Tibial artery (tissue), 4 donors: ENCODE data around the gene TRIM63.

Source experiments
- DNase-seq, 2 donors: peaks; one replicate each; pipeline ENCODE4 v3.0.0-alpha.2; 2019
- H3K27ac ChIP-seq, 2 donors: fragments of 200-600 bp; sonication (generic) in 1 of 2; 1 replicate in 1 of 2; 2 replicates in 1 of 2; pipeline ENCODE4 v1.5.1; 2018 to 2019; ENCODE audit warnings: mild to moderate bottlenecking in 1 of 2
- H3K27me3 ChIP-seq, 2 donors: fragments of 200-600 bp; sonication (generic) in 1 of 2; one replicate each; pipeline versions ENCODE4 v1.5.1 to v1.6.0; 2016 to 2019
- H3K36me3 ChIP-seq, 3 donors: fragments of 200-600 bp; sonication (generic) in 2 of 3; one replicate each; pipeline ENCODE4 v1.5.1; 2016 to 2019; ENCODE audit warnings: mild to moderate bottlenecking in 2 of 3
- H3K4me1 ChIP-seq, 4 donors: fragments of 200-600 bp; sonication (generic) in 2 of 4; 1 replicate in 3 of 4; 2 replicates in 1 of 4; pipeline ENCODE4 v1.5.1; 2016 to 2019
- H3K4me3 ChIP-seq, 2 donors: fragments of 200-600 bp; sonication (generic) in 1 of 2; 1 replicate in 1 of 2; 2 replicates in 1 of 2; pipeline ENCODE4 v1.5.1; 2018 to 2019; ENCODE audit warnings: mild to moderate bottlenecking in 2 of 2
- H3K9me3 ChIP-seq, 3 donors: fragments of 200-600 bp; sonication (generic) in 1 of 3; one replicate each; pipeline ENCODE4 v1.5.1; 2016 to 2019
- CTCF ChIP-seq, 2 experiments: fragments of 200-600 bp in 1 of 2; fragments of 450-650 bp in 1 of 2; IDR thresholded peaks; one replicate each; pipeline ENCODE4 v1.5.1; 2017 to 2019; ENCODE audit warnings: antibody characterized with exemption in 2 of 2, mild to moderate bottlenecking in 1 of 2, moderate library complexity in 1 of 2
- intact Hi-C: fragments of 100-400 bp; cut with DNase I; formaldehyde crosslinking; loops from one replicate; pipeline ENCODE4 v1.15.0; 2023; ENCODE audit warnings: low total_unique reads

The TRIM63 gene

DNA sequence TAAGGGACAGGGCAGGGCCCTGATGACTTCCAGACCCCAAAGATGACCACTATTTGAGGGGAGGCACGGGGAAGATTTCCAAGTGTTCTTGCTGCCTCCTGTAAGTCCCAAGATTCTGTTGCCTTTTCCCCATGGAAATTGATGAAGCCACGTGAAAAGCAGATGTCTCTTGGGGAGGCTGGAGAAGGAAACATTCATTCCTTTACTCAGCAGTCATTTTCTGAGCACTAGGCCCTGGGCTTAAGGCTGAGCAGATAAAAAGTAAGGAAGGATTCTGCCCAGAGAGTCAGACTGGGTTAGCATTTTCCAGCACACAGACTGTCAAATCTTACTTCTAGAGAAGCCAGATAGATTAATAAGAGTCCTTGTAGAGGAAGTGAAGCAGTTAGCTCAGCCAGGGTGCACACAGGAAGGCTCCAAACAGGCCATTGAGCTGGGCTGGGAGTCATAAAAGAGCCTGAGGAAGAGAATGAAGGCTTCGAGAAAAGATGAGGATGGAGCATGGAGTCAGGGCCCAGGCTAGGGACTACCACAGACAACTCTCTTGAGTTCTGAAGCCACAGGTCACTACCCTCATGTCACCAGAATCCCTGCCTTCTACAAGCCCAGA, 35.7 kb downstream of the TRIM63 start:
- no peak for DNase-seq
- H3K27ac ChIP-seq: no peak overlapping the region

DNA sequence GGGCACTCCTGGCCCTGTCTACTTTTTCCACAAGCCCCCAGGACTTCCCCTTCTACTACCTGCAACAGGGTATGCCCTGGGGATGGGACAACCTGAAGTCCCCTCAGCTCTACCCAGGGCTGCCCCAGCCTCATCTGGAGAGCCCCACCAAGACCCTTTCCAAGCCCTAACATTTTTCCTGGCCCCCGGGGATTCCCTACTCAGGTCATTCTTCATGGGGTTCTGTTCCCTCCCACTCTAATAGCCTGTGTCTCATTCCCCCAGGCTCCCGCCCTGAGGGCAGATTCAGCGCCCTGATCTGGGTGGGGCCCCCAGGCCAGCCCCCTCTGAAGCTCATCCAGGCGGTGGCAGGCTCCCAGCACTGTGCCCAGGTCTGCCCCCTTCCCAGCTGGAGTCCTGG, 36.2 kb downstream of the TRIM63 start:
- Histone ChIP-seq H3K36me3 (no peaks in the 10 kb centered on the region), H3K4me1 (peaks cover 0 to 11% (median 7%) of the 10 kb centered on the region in 4 donors), H3K9me3 (no peaks in the 10 kb centered on the region), H3K27ac (no peak overlapping the region), H3K27me3 (peaks cover 0 to 11% of the 10 kb centered on the region in 2 donors), H3K4me3 (no peak overlapping the region)
- TF ChIP-seq CTCF (IDR thresholded peaks at IDR 0.05): no peak
- DNase-seq: no peak
- intact Hi-C loops: no loop called here

More for the DNA sequence above, 35.7 kb downstream of the TRIM63 start:
- peaks cover 0 to 11% of the 10 kb centered on the region in 2 donors for H3K27me3 ChIP-seq
- H3K4me1 ChIP-seq: peaks cover 0 to 15% (median 10%) of the 10 kb centered on the region in 4 donors
- no peaks in the 10 kb centered on the region for H3K36me3 ChIP-seq
- TF ChIP-seq CTCF (IDR thresholded peaks at IDR 0.05): no peak
- intact Hi-C loops: no loop called here
- no peaks in the 10 kb centered on the region for H3K9me3 ChIP-seq
- no peak overlapping the region for H3K4me3 ChIP-seq

DNA sequence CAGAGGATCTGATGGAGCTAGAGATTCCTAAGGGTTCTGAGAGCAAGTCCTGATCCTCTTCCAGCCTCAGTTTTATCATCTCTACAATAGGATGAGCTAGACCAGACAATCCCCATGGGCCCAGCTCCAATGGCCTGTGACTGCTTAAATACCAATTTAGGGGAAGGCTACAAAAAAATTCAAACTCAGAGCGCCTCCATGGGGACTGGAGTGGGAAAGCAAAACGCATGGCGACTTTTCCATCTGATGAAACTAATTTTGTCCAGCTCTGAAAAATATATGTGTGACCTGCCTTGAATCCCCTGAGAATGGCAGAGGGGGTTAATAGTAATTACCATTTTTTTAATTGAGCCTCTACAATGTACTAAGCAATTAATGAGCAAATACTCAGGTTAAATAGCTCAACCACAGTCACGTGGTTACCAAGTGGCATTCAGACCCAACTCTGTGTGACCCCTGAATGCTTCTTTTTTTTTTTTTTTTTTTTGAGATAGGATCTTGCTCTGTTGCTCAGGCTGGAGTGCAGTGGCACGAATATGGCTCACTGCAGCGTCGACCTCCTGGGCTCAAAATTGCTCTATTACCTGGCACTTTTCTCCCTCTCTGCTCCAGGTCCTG, 37.5 kb downstream of the TRIM63 start:
- DNase-seq: no peak
- no peaks in the 10 kb centered on the region for H3K36me3 ChIP-seq
- no peaks in the 10 kb centered on the region for H3K9me3 ChIP-seq
- H3K27me3 ChIP-seq: peaks cover 0 to 11% of the 10 kb centered on the region in 2 donors
- intact Hi-C loops: no loop called here
- no peak for TF ChIP-seq CTCF (IDR thresholded peaks at IDR 0.05)
- H3K4me3 ChIP-seq: no peak overlapping the region
- H3K4me1 ChIP-seq: peaks cover 0 to 6% (median 3%) of the 10 kb centered on the region in 4 donors
- no peak overlapping the region for H3K27ac ChIP-seq

DNA sequence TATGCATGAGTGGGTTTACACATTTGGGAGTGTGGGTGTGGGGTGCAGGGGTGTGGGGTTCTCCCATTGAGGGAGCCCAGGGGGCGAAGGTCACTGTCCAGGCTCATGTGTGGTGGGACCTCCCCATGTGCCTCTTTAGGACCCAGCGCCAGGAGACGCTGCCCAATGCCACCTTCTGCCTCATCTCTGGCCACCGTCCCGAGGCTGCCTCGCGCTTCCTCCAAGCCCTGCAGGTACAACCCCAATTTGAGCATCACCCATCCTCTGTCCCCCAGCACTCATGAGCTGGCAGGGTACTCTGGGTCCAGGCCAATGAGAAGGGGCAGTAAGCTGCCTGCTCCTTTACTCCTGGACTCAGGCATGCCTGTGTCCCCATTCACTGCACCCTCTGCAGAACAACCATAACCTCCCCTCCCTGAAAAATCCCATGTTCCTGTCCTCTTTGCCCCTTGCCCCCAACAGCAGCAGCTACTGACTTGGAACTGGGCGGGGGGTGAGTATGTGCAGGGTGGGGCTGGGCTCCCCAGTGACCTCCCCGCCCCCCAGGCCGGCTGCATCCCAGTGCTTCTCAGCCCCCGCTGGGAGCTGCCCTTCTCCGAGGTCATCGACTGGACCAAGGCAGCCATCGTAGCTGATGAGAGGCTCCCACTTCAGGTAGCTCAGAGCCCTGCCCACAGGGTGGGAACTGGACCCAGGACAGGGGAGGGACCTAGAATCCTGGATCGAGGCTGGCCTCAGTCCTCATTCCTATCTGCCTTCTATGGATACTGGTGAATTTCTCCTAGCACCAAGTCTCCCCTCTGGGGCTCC, 38.2 kb downstream of the TRIM63 start:
- TF ChIP-seq CTCF (IDR thresholded peaks at IDR 0.05): no peak
- H3K36me3 ChIP-seq: no peaks in the 10 kb centered on the region
- no peaks in the 10 kb centered on the region for H3K9me3 ChIP-seq
- H3K4me1 ChIP-seq: no peaks in the 10 kb centered on the region
- DNase-seq: no peak
- no peak overlapping the region for H3K4me3 ChIP-seq
- peaks cover 0 to 11% of the 10 kb centered on the region in 2 donors for H3K27me3 ChIP-seq
- H3K27ac ChIP-seq: no peak overlapping the region
- intact Hi-C loops: no loop called here

DNA sequence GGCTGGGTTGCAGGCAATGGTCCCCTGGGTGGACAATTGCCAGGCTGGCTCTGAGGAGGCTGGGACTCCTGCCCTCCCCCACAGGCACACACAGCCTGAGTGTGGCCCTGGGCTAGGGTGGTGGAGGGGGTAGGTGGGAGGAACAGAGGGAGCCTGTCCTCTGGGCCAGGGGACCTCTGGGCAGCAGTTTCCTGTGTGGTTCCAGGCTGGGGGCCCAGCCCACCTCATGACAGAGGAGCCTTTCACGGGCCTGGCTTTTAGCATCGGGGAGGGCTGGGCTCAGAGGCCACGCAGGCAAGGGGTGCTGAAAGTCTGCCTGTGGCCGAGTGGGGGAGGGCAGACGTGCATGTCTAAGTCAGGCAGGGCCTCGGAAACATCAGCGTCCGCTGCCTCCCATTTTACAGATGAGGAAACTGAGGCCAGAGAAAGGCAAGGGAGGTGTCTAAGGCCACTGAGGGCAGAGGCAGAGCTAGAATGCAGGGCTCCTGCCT, 38.9 kb downstream of the TRIM63 start:
- H3K9me3 ChIP-seq: no peaks in the 10 kb centered on the region
- no peak for DNase-seq
- H3K4me1 ChIP-seq: no peaks in the 10 kb centered on the region
- no peak overlapping the region for H3K4me3 ChIP-seq
- no peaks in the 10 kb centered on the region for H3K36me3 ChIP-seq
- H3K27ac ChIP-seq: no peak overlapping the region
- peaks cover 0 to 8% of the 10 kb centered on the region in 2 donors for H3K27me3 ChIP-seq
- TF ChIP-seq CTCF (IDR thresholded peaks at IDR 0.05): no peak
- intact Hi-C loops: no loop called here
